Activated CD4-positive, alpha-beta T cell treated with anti-CD3 and anti-CD28 coated beads, Interleukin-2, Interleukin-6, amounts not matched to agents 100 ng/mL and 50 ng/mL, durations not matched to agents 16 hours and 8 hours (primary cell): Measurements from ENCODE around the gene RDH5.

Experiments used
- DNase-seq: peaks from one replicate; pipeline ENCODE4 v3.0.0-alpha.2; 2020

Gene RDH5

GRCh38 chr12:55720071-55720564 lies at the start of gene RDH5:
Gene RDH5 (plus strand): TSS chr12:55720393. CDS start chr12:55721185, 792 bp downstream.
- DNase-seq: no peak

GRCh38 chr12:55671746-55672145 lies 48.4 kb upstream of the RDH5 start:
- DNase-seq: no peak

GRCh38 chr12:55673638-55674037 lies 46.6 kb upstream of the RDH5 start:
- DNase-seq: no peak

GRCh38 chr12:55675666-55676065 lies 44.5 kb upstream of the RDH5 start:
- no peak for DNase-seq

- DNase-seq: no peak
Measured at GRCh38 chr12:55676707-55677106, 43.5 kb upstream of the RDH5 start.

- DNase-seq: no peak
Measured at GRCh38 chr12:55679691-55680090, 40.5 kb upstream of the RDH5 start.

GRCh38 chr12:55681142-55682077 lies 38.8 kb upstream of the RDH5 start:
- DNase-seq: peak; percentile 11

GRCh38 chr12:55682087-55682796 lies 38.0 kb upstream of the RDH5 start:
- DNase-seq: no peak

GRCh38 chr12:55683676-55684075 lies 36.5 kb upstream of the RDH5 start:
- no peak for DNase-seq

- DNase-seq: no peak
Measured at GRCh38 chr12:55684761-55685370, 35.3 kb upstream of the RDH5 start.

GRCh38 chr12:55685671-55686070 lies 34.5 kb upstream of the RDH5 start:
- DNase-seq: no peak

- no peak for DNase-seq
Measured at GRCh38 chr12:55686366-55687010, 33.7 kb upstream of the RDH5 start.

GRCh38 chr12:55687746-55688145 lies 32.4 kb upstream of the RDH5 start:
- DNase-seq: peak; percentile 29

- DNase-seq: no peak
Measured at GRCh38 chr12:55688716-55689655, 31.2 kb upstream of the RDH5 start.

GRCh38 chr12:55692631-55693322 lies 27.4 kb upstream of the RDH5 start:
- DNase-seq: no peak

- DNase-seq: no peak
Measured at GRCh38 chr12:55693323-55694187, 26.6 kb upstream of the RDH5 start.

GRCh38 chr12:55694188-55694515 lies 26.0 kb upstream of the RDH5 start:
- DNase-seq: no peak

GRCh38 chr12:55694651-55695050 lies 25.5 kb upstream of the RDH5 start:
- DNase-seq: no peak

GRCh38 chr12:55695349-55695748 lies 24.8 kb upstream of the RDH5 start:
- no peak for DNase-seq

- no peak for DNase-seq
Measured at GRCh38 chr12:55696141-55696540, 24.1 kb upstream of the RDH5 start.
